ENCODE results near the gene AIFM3. TPM values are rescaled to one million over a fixed set of nuclear protein-coding genes. Genes with fewer than 3 reads are reported as not detected.

Gene AIFM3
- total and polyA plus RNA-seq, 2 of the 4 experiments (the other 2 are of a cell fraction) = 0.09 to 0.18 TPM

GRCh38 chr22:21022955-21023614 lies 56.0 kb downstream of the AIFM3 start:
- H3K9me1 ChIP-seq (ENCODE audit: insufficient read depth, low read length) = no peaks in the 10 kb centered on the region
- no peak overlapping the region for H2BK15ac ChIP-seq (ENCODE audit: low read depth, low read length)
- no peak overlapping the region for H3K56ac ChIP-seq (ENCODE audit: extremely low read depth, insufficient read depth, low read length)
- no peaks in the 10 kb centered on the region for H4K20me1 ChIP-seq (ENCODE audit: insufficient read depth, low read length)
- POLR2A ChIA-PET (ENCODE audit: unreplicated experiment) = no interaction called here
- no peak for TF ChIP-seq BHLHE40 (IDR thresholded peaks at IDR 0.05; ENCODE audit: low read depth, low read length)
- no peak for TF ChIP-seq CEBPB (IDR thresholded peaks at IDR 0.05; ENCODE audit: low read depth, low read length)
- H2BK20ac ChIP-seq (ENCODE audit: low read depth, low read length) = no peak overlapping the region
- peak overlapping the region; percentile 11 for H2AFZ ChIP-seq (replicated peaks; ENCODE audit: low read length, poor library complexity)
- 84% methylated on average over 5 of the region's 13 CpGs; no CpG with 5 or more reads in 1 of the 2 experiments for WGBS, 2 experiments (ENCODE audit: extremely low coverage in 2 of 2, insufficient read length in 1 of 2)
- no peak overlapping the region for H3K23ac ChIP-seq (ENCODE audit: low read depth, low read length)
- no peak overlapping the region for H2AK5ac ChIP-seq (ENCODE audit: low read depth, low read length)
- no TSS peak for BruUV-seq (replicated peaks)
- dilution Hi-C loops (cut with HindIII; ENCODE audit: low sequenced_read_pairs, unreplicated experiment) = no loop called here
- H4K8ac ChIP-seq (ENCODE audit: low read depth in 2 of 2, low read length in 2 of 2) = no peak overlapping the region
- CTCF ChIA-PET = no interaction called here
- no peak overlapping the region for H2BK120ac ChIP-seq (ENCODE audit: low read depth, low read length)
- H3K9ac ChIP-seq (ENCODE audit: low read depth, low read length) = no peak overlapping the region
- no peak overlapping the region for H3K27ac ChIP-seq (ENCODE audit: insufficient read depth, low read length)
- H3K4me3 ChIP-seq (ENCODE audit: insufficient read depth, low read depth, low read length) = no peak overlapping the region
- in situ Hi-C loops (cut with MboI; ENCODE audit: low sequenced_read_pairs) = no loop called here
- H3K14ac ChIP-seq (replicated peaks; ENCODE audit: low read depth, low read length) = no peak overlapping the region
- H2BK5ac ChIP-seq (ENCODE audit: low read depth, low read length, poor library complexity, severe bottlenecking) = no peak overlapping the region
- no peak overlapping the region for H2AK9ac ChIP-seq (replicated peaks; ENCODE audit: low read depth, low read length, poor library complexity)
- H4K5ac ChIP-seq (ENCODE audit: low read depth, low read length) = no peak overlapping the region
- H4K91ac ChIP-seq (ENCODE audit: insufficient read depth, low read depth, low read length) = no peak overlapping the region
- no peak overlapping the region for H3K4ac ChIP-seq (ENCODE audit: low read depth, low read length)
- ATAC-seq (ENCODE audit: low read depth) (no peak), DNase-seq (no peak)
- no peaks in the 10 kb centered on the region for H3K79me1 ChIP-seq (ENCODE audit: low read depth in 1 of 2, low read length in 2 of 2)
- no peak overlapping the region for H3K4me2 ChIP-seq (ENCODE audit: low read depth, low read length)
- no peaks in the 10 kb centered on the region for H3K9me3 ChIP-seq (ENCODE audit: control insufficient read depth, insufficient read depth, low read length)
- peaks cover 2% of the 10 kb centered on the region; the same call in 1 of the 2 replicates for H3K4me1 ChIP-seq (ENCODE audit: control insufficient read depth, insufficient read depth, low read length)
- H3K36me3 ChIP-seq (ENCODE audit: control insufficient read depth, insufficient read depth, low read length) = no peaks in the 10 kb centered on the region
- intact Hi-C loops (cut with micrococcal nuclease) = no loop called here
- H3K18ac ChIP-seq (ENCODE audit: low read depth, low read length) = no peak overlapping the region
- peaks cover 7% of the 10 kb centered on the region for H3K27me3 ChIP-seq (ENCODE audit: control insufficient read depth, insufficient read depth, low read length)

Data from IMR-90 (cell line).